PC-3 (cell line): Measurements from ENCODE around the gene CD81. TPM values are rescaled to one million over a fixed set of nuclear protein-coding genes. Genes with fewer than 3 reads are reported as not detected.

Experiments used
- ATAC-seq: fragments of 200-7000 bp; cut with Tn5 transposase; 2 replicates; pipeline ENCODE4 v1.9.1; 2020; ENCODE audit warnings: mild to moderate bottlenecking, moderate library complexity
- BruUV-seq: library from RNA; stranded (reverse); fragments of 400-500 nt; replicated peaks from 2 replicates; lab custom pipeline; 2021; lab: Mats Ljungman, UMichigan
- CTCF ChIA-PET: fragments of 300-600 bp; sonication (Branson Sonifier 250); formaldehyde crosslinking; loops from one replicate; lab custom pipeline; 2022; ENCODE audit warnings: antibody characterized with exemption; lab: Charles Lee
- POLR2A ChIA-PET: fragments of 300-600 bp; sonication (Branson Sonifier 250); formaldehyde crosslinking; loops from one replicate; lab custom pipeline; 2022; ENCODE audit warnings: antibody characterized with exemption; ENCODE audit not compliant: unreplicated experiment; lab: Charles Lee
- DNase-seq: peaks from one replicate; pipeline ENCODE4 v3.0.0-alpha.2; 2015
- H2AFZ ChIP-seq: fragments of 300-600 bp; sonication (generic); 2 replicates; pipeline ENCODE4 v1.6.0; 2016; ENCODE audit warnings: antibody characterized with exemption, low read length
- H3F3A ChIP-seq: fragments of 300-600 bp; sonication (generic); one replicate; pipeline ENCODE4 v1.6.0; 2017; ENCODE audit warnings: antibody characterized with exemption, low read length, control low read depth, mild to moderate bottlenecking; ENCODE audit not compliant: unreplicated experiment
- H3K27ac ChIP-seq: fragments of 300-600 bp; sonication (generic); 2 replicates; pipeline ENCODE4 v1.5.1; 2016; ENCODE audit warnings: mild to moderate bottlenecking, low read length
- H3K27me3 ChIP-seq: fragments of 300-600 bp; sonication (generic); 2 replicates; pipeline ENCODE4 v1.6.1; 2016; ENCODE audit warnings: low read length, mixed read lengths
- H3K36me3 ChIP-seq: fragments of 300-600 bp; sonication (generic); 2 replicates; pipeline ENCODE4 v1.6.1; 2016; ENCODE audit warnings: low read depth, mixed run types, low read length, mixed read lengths
- H3K4me1 ChIP-seq: fragments of 300-600 bp; sonication (generic); 2 replicates; pipeline ENCODE4 v1.5.1; 2016; ENCODE audit warnings: low read length; ENCODE audit not compliant: insufficient read depth
- H3K4me2 ChIP-seq: fragments of 300-600 bp; sonication (generic); 2 replicates; pipeline ENCODE4 v1.6.0; 2016; ENCODE audit warnings: low read length
- H3K4me3 ChIP-seq: fragments of 300-600 bp; sonication (generic); 2 replicates; pipeline ENCODE4 v1.5.1; 2016; ENCODE audit warnings: mild to moderate bottlenecking, low read length, mixed read lengths
- H3K79me2 ChIP-seq: fragments of 300-600 bp; sonication (generic); 2 replicates; pipeline ENCODE4 v1.6.1; 2017; ENCODE audit warnings: low read length, mixed read lengths
- H3K9ac ChIP-seq: fragments of 300-600 bp; sonication (generic); 2 replicates; pipeline ENCODE4 v1.6.0; 2016; ENCODE audit warnings: mild to moderate bottlenecking, low read length
- H3K9me2 ChIP-seq: fragments of 300-600 bp; sonication (generic); replicated peaks from 2 replicates; pipeline ENCODE4 v1.6.1; 2016; ENCODE audit warnings: mixed run types, low read length, mixed read lengths
- H3K9me3 ChIP-seq: fragments of 300-600 bp; sonication (generic); 2 replicates; pipeline ENCODE4 v1.6.1; 2016; ENCODE audit warnings: low read length, mixed read lengths
- H4K20me1 ChIP-seq: fragments of 300-600 bp; sonication (generic); 2 replicates; pipeline ENCODE4 v1.6.1; 2016; ENCODE audit warnings: low read length, mixed read lengths
- CTCF ChIP-seq: fragments of 300-600 bp; sonication (generic); conservative IDR thresholded peaks from 2 replicates; pipeline ENCODE4 v1.5.1; 2017; ENCODE audit warnings: antibody characterized with exemption, low read depth, mild to moderate bottlenecking, low read length
- EZH2 ChIP-seq: fragments of 300-600 bp; sonication (generic); IDR thresholded peaks from one replicate; pipeline ENCODE4 v1.6.1; 2017; ENCODE audit warnings: antibody characterized with exemption, mild to moderate bottlenecking, low read length; ENCODE audit not compliant: unreplicated experiment
- intact Hi-C: fragments of 100-400 bp; cut with micrococcal nuclease; formaldehyde crosslinking; loops from 2 replicates; pipeline ENCODE4 v1.9.0; 2023
- total RNA-seq: library from RNA; depleted of rRNA; stranded (reverse); fragments of >200 nt; gene quantifications from 2 replicates; pipeline ENCODE4 v1.2.3, GENCODE V29; 2014; rRNA removed

CD81 gene
- total RNA-seq, 1 experiment from 2014 or later = 134 TPM

GRCh38 chr11:2446590-2447252, 69.6 kb downstream of the CD81 start:
- ChIA-PET POLR2A (no interaction called here), CTCF (no interaction called here)
- no peak for TF ChIP-seq CTCF
- TF ChIP-seq EZH2 = no peak
- H3K27me3 ChIP-seq = peaks cover 7% of the 10 kb centered on the region; the same call in 1 of the 2 replicates
- H3K9me3 ChIP-seq = no peaks in the 10 kb centered on the region
- H2AFZ ChIP-seq = no peak overlapping the region
- H3K36me3 ChIP-seq = no peaks in the 10 kb centered on the region
- BruUV-seq = no TSS peak
- H3K4me2 ChIP-seq = no peak overlapping the region
- no peaks in the 10 kb centered on the region for H3K9me2 ChIP-seq
- intact Hi-C loops = no loop called here
- no peak overlapping the region for H3K4me3 ChIP-seq
- H3K4me1 ChIP-seq = no peaks in the 10 kb centered on the region
- no peak for ATAC-seq
- no peaks in the 10 kb centered on the region for H4K20me1 ChIP-seq
- no peaks in the 10 kb centered on the region for H3K79me2 ChIP-seq
- H3F3A ChIP-seq = no peaks in the 10 kb centered on the region
- no peak overlapping the region for H3K27ac ChIP-seq
- DNase-seq = no peak
- no peak overlapping the region for H3K9ac ChIP-seq

Other genes with a start within 250 kb of the CD81 start
- 5.0 and 5.1 TPM in 2 replicates for gene IGF2, start 237.9 kb upstream of the CD81 start, total RNA-seq
- not detected in 2 replicates for gene INS, start 216.1 kb upstream of the CD81 start, total RNA-seq
- gene TH, start 205.5 kb upstream of the CD81 start, total RNA-seq = 8.3 and 11.2 TPM in 2 replicates
- 0.58 and 1.1 TPM in 2 replicates for gene ASCL2, start 106.7 kb upstream of the CD81 start, total RNA-seq
- not detected in 2 replicates for gene C11orf21, start 75.4 kb upstream of the CD81 start, total RNA-seq
- gene TSPAN32, start 75.3 kb upstream of the CD81 start, total RNA-seq = not detected in 2 replicates
- gene TSSC4, start 23.4 kb downstream of the CD81 start, total RNA-seq = 88.3 and 98.5 TPM in 2 replicates
- gene TRPM5, start 67.2 kb downstream of the CD81 start, total RNA-seq = 0.06 TPM in 1 of 2 replicates, not detected in the other
- gene KCNQ1, start 67.7 kb downstream of the CD81 start, total RNA-seq = 0.40 and 3.0 TPM in 2 replicates